ENCODE data around the gene SRSF5.
A peak's percentile ranks its signal among the peaks of the same experiment; 100 is the strongest.

SRSF5 gene

DNA sequence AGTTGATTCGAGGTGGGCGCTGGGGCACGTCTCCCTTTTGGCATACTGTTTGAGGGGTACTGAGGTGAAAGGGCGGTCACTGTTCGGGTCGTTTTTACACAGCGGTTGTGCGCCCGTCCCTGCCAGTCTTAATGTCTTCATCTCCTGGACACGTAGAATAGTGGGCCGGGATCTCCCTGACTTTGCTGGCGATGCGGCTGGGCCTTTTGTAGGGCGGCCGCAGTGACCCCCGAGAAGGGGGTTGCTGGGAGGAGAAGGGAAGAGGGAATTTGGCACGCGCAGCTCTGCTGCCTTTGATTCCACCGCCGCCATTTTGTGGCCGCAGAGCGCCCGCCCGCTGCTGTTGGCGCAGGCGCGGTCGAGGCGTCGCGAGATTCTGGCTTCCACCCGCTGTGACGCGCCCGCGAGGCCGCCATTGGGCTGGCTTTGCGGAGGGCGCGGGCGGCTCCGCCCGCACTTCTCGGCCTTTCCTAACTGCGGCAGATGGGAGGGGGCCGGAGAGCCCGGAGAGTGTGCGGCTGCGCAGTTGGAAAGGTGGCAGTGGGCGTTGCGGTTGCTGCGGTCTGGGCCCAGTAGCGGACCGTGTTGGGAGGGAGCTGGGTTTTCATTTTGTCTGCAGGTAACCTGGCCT, 542 bp downstream of the SRSF5 start:
- peak; percentile 93 for DNase-seq (ENCODE audit: extremely low spot score)
- TF ChIP-seq SP1 (IDR thresholded peaks at IDR 0.05) (no peak), NFRKB (IDR thresholded peaks at IDR 0.05) (0 out of 2 replicates have a peak, but pooled peaks have one; percentile 53), ELF4 (IDR thresholded peaks at IDR 0.05) (peak; percentile 5; the same call in 1 of the 2 replicates), FOXA1 (IDR thresholded peaks at IDR 0.05) (no peak), LEF1 (IDR thresholded peaks at IDR 0.05; ENCODE audit: borderline replicate concordance) (no peak)
- POLR2A ChIA-PET = interaction anchor here (0.8 to 2.5 kb wide), 18 partner anchors 10 to 654 kb away, joined by 3 to 23 read pairs (median 4); partner anchors contain the start of genes ERH, SLC39A9 and SUSD6
- CTCF ChIA-PET = no interaction called here

DNA sequence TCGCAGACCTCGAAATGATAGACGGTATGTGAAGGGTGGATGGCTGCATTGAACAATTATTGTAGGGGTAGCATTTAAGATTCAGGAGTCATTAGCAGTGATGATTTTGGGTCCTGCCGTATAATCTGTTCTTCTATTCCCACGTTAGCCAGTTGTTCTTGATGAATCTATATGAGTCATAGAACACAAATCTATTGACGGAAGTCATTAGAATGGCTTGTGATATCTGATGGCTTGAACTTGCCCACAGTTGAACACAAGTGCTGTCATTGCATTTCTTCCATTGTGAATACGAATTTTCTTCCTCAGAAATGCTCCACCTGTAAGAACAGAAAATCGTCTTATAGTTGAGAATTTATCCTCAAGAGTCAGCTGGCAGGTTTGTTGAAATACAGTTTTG, 1.9 kb downstream of the SRSF5 start:
- TF ChIP-seq CTBP1 (IDR thresholded peaks at IDR 0.05; ENCODE audit: borderline replicate concordance) = no peak
- no peak for TF ChIP-seq HDGF (IDR thresholded peaks at IDR 0.05; ENCODE audit: borderline replicate concordance)
- TF ChIP-seq, protein P1, sequence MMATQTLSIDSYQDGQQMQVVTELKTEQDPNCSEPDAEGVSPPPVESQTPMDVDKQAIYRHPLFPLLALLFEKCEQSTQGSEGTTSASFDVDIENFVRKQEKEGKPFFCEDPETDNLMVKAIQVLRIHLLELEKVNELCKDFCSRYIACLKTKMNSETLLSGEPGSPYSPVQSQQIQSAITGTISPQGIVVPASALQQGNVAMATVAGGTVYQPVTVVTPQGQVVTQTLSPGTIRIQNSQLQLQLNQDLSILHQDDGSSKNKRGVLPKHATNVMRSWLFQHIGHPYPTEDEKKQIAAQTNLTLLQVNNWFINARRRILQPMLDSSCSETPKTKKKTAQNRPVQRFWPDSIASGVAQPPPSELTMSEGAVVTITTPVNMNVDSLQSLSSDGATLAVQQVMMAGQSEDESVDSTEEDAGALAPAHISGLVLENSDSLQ (IDR thresholded peaks at IDR 0.05) = no peak
- no peak for TF ChIP-seq BHLHE40 (IDR thresholded peaks at IDR 0.05; ENCODE audit: borderline replicate concordance)
- no peak for TF ChIP-seq L3MBTL2 (conservative IDR thresholded peaks at IDR 0.05)
- TF ChIP-seq TARDBP (IDR thresholded peaks at IDR 0.05) = no peak
- TF ChIP-seq LEF1 (IDR thresholded peaks at IDR 0.05; ENCODE audit: borderline replicate concordance) = no peak
- POLR2A ChIA-PET = no interaction called here
- no peak for DNase-seq (ENCODE audit: extremely low spot score)
- CTCF ChIA-PET = interaction anchor here (0.6 kb wide), 1 partner anchor 38 kb away, joined by 8 read pairs; no protein-coding TSS in a partner anchor

DNA sequence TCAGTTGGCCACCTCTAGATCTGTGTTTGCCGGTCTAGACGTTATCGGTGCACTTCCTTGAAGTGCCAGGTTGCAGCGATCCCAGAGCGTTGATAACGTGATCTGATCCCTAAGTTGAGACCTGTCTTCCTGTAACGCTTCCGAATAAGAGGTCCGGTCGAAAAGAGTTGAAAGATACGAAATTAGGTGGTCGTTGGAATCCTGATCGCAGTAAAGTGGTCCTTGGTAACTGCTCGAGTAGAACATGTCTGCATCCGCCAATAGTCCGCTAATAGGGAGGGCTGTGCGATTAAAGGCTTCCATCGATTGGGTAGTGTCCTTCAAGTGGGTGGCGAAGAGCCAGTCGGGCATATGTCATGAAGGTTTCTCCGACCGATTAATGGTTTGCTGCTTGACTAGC, 2.7 kb downstream of the SRSF5 start:
- no peak for DNase-seq (ENCODE audit: extremely low spot score)
- POLR2A ChIA-PET = no interaction called here
- TF ChIP-seq BHLHE40 (IDR thresholded peaks at IDR 0.05; ENCODE audit: borderline replicate concordance) (no peak), L3MBTL2 (conservative IDR thresholded peaks at IDR 0.05) (no peak), FOXA1 (IDR thresholded peaks at IDR 0.05) (no peak), HDGF (IDR thresholded peaks at IDR 0.05; ENCODE audit: borderline replicate concordance) (no peak), ARNT (IDR thresholded peaks at IDR 0.05) (no peak)
- TF ChIP-seq, protein P1 (IDR thresholded peaks at IDR 0.05) = no peak
- CTCF ChIA-PET = no interaction called here

DNA sequence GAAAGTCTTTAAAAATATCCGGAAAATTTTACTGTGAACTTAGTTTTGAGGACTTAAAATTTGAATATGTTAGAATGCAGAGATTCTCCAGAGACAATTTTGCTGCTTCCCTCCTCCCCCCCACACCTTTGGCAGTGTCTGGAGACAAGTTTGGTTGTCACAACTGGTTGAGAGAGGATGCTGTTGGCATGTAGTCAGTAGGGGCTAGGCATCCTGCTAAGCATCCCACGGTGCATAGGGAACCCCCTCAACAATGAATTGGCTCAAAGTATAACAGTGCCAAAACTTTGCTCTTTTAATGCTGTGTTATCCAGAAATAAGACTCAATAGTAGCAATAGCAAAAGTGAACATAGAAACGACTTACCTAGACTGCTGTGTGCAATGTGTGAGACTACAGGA, 3.6 kb downstream of the SRSF5 start:
- CTCF ChIA-PET = no interaction called here
- POLR2A ChIA-PET = no interaction called here

DNA sequence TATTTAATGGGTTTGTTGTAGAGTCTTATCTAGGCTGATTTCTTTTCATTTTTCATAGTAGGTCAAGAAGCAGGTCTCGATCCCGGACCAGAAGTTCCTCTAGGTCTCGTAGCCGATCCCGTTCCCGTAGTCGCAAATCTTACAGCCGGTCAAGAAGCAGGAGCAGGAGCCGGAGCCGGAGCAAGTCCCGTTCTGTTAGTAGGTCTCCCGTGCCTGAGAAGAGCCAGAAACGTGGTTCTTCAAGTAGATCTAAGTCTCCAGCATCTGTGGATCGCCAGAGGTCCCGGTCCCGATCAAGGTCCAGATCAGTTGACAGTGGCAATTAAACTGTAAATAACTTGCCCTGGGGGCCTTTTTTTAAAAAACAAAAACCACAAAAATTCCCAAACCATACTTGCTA, 4.2 kb downstream of the SRSF5 start:
- ChIA-PET CTCF (no interaction called here), POLR2A (interaction anchor here (0.6 kb wide), 1 partner anchor 160 kb away, joined by 3 read pairs; the partner anchor contains the start of gene SUSD6)
- no peak for TF ChIP-seq FOXM1 (IDR thresholded peaks at IDR 0.05; ENCODE audit: borderline replicate concordance)
- no peak for TF ChIP-seq ZNF384 (IDR thresholded peaks at IDR 0.05)
- no peak for TF ChIP-seq FOXK2 (IDR thresholded peaks at IDR 0.05)
- TF ChIP-seq, protein P1 (IDR thresholded peaks at IDR 0.05) = no peak
- no peak for TF ChIP-seq LEF1 (IDR thresholded peaks at IDR 0.05; ENCODE audit: borderline replicate concordance)
- TF ChIP-seq ELF4 (IDR thresholded peaks at IDR 0.05) = no peak

More for the DNA sequence above, 3.6 kb downstream of the SRSF5 start:
- no peak for DNase-seq (ENCODE audit: extremely low spot score)
- TF ChIP-seq FOXK2 (IDR thresholded peaks at IDR 0.05) = no peak
- no peak for TF ChIP-seq FOXM1 (IDR thresholded peaks at IDR 0.05; ENCODE audit: borderline replicate concordance)
- TF ChIP-seq FOXA1 (IDR thresholded peaks at IDR 0.05) = no peak
- no peak for TF ChIP-seq ELF4 (IDR thresholded peaks at IDR 0.05)
- TF ChIP-seq SP1 (IDR thresholded peaks at IDR 0.05) = no peak
- no peak for TF ChIP-seq L3MBTL2 (conservative IDR thresholded peaks at IDR 0.05)
- TF ChIP-seq SUZ12 (IDR thresholded peaks at IDR 0.05) = no peak
- no peak for TF ChIP-seq LEF1 (IDR thresholded peaks at IDR 0.05; ENCODE audit: borderline replicate concordance)
- TF ChIP-seq NFRKB (IDR thresholded peaks at IDR 0.05) = no peak
- no peak for TF ChIP-seq BHLHE40 (IDR thresholded peaks at IDR 0.05; ENCODE audit: borderline replicate concordance)
- no peak for TF ChIP-seq ARNT (IDR thresholded peaks at IDR 0.05)

DNA sequence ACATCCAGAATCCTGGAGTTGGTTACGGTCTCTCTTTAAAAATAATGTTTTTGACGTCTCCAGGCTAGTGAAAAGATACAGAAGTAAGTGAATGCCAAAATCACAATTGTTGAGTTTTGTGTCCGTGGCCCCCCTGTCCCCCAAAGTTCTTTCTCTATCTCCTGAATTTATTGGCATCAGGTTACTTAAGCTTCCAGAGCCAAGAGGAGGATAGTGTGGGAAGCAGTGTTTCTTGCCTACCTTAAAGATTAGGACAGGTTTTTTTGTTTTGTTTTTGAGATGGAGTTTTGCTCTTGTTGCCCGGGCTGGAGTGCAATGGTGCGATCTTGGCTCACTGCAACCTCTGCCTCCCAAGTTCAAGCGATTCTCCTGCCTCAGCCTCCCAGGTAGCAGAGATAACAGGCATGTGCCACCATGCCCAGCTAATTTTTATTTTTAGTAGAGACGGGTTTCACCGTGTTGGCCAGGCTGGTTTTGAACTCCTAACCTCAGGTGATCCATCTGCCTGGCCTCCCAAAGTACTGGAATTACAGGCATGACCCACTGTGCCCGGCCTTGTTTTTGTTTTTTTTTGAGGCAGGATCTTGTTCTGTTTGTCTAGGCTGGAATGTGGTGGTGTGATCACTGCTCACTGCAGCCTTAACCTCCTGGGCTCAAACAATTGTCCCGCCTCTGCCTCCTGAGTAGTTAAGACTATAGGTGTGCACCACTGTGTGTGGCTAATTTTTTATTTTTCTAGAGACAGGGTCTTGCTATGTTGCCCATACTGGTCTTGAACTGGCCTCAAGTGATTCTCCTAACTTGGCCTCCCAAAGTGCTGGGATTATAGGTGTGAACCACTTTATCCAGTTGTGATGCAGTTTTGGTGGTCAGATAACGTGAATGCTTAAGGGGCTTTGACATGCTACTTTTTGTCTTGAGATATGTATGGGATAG, 5.4 kb downstream of the SRSF5 start:
- CTCF ChIA-PET = interaction anchor here (0.6 kb wide), 1 partner anchor 280 kb away, joined by 3 read pairs; no protein-coding TSS in a partner anchor
- POLR2A ChIA-PET = no interaction called here
- TF ChIP-seq LEF1 (IDR thresholded peaks at IDR 0.05; ENCODE audit: borderline replicate concordance) (no peak), BHLHE40 (IDR thresholded peaks at IDR 0.05; ENCODE audit: borderline replicate concordance) (no peak), HDGF (IDR thresholded peaks at IDR 0.05; ENCODE audit: borderline replicate concordance) (no peak), FOXA1 (IDR thresholded peaks at IDR 0.05) (no peak), SUZ12 (IDR thresholded peaks at IDR 0.05) (no peak), FOXM1 (IDR thresholded peaks at IDR 0.05; ENCODE audit: borderline replicate concordance) (no peak), CTBP1 (IDR thresholded peaks at IDR 0.05; ENCODE audit: borderline replicate concordance) (no peak), L3MBTL2 (conservative IDR thresholded peaks at IDR 0.05) (no peak), SP1 (IDR thresholded peaks at IDR 0.05) (no peak)
- TF ChIP-seq, protein P1 (IDR thresholded peaks at IDR 0.05) = no peak
- no peak for DNase-seq (ENCODE audit: extremely low spot score)

More for the DNA sequence above, 4.2 kb downstream of the SRSF5 start:
- no peak for DNase-seq (ENCODE audit: extremely low spot score)

Data from HEK293T (cell line).